ENCODE data around the gene RBBP6.
A peak's percentile ranks its signal among the peaks of the same experiment; 100 is the strongest.

Gene RBBP6

GRCh38 chr16:24577167-24577566 lies 37.8 kb downstream of the RBBP6 start:
- no peak overlapping the region for H3K4me3 ChIP-seq (ENCODE audit: low read length)
- DNase-seq (ENCODE audit: low read depth): peak; percentile 36
- no peak for TF ChIP-seq CTCF (IDR thresholded peaks at IDR 0.05; ENCODE audit: insufficient read depth, low read depth, low read length, missing control alignments)

GRCh38 chr16:24580665-24581064 lies 41.3 kb downstream of the RBBP6 start:
- DNase-seq (ENCODE audit: low read depth): peak; percentile 36
- H3K4me3 ChIP-seq (ENCODE audit: low read length): no peak overlapping the region
- peak; percentile 48 for TF ChIP-seq CTCF (IDR thresholded peaks at IDR 0.05; ENCODE audit: insufficient read depth, low read depth, low read length, missing control alignments)

- TF ChIP-seq CTCF (IDR thresholded peaks at IDR 0.05; ENCODE audit: insufficient read depth, low read depth, low read length, missing control alignments): no peak
- H3K4me3 ChIP-seq (ENCODE audit: low read length): no peak overlapping the region
- DNase-seq (ENCODE audit: low read depth): no peak
Measured at GRCh38 chr16:24583494-24583893, 44.1 kb downstream of the RBBP6 start.

GRCh38 chr16:24589997-24590396 lies 50.6 kb downstream of the RBBP6 start:
- no peak for TF ChIP-seq CTCF (IDR thresholded peaks at IDR 0.05; ENCODE audit: insufficient read depth, low read depth, low read length, missing control alignments)
- H3K4me3 ChIP-seq (ENCODE audit: low read length): no peak overlapping the region
- peak; percentile 62 for DNase-seq (ENCODE audit: low read depth)

GRCh38 chr16:24598777-24599437 lies 59.5 kb downstream of the RBBP6 start:
- DNase-seq (ENCODE audit: low read depth): no peak
- TF ChIP-seq CTCF (IDR thresholded peaks at IDR 0.05; ENCODE audit: insufficient read depth, low read depth, low read length, missing control alignments): no peak

GRCh38 chr16:24609417-24609739 lies 70.0 kb downstream of the RBBP6 start:
- TF ChIP-seq CTCF (IDR thresholded peaks at IDR 0.05; ENCODE audit: insufficient read depth, low read depth, low read length, missing control alignments): no peak
- no peak for DNase-seq (ENCODE audit: low read depth)
- no peak overlapping the region for H3K4me3 ChIP-seq (ENCODE audit: low read length)

More at GRCh38 chr16:24598777-24599437, 59.5 kb downstream of the RBBP6 start:
- no peak overlapping the region for H3K4me3 ChIP-seq (ENCODE audit: low read length)

GRCh38 chr16:24609740-24610415 lies 70.5 kb downstream of the RBBP6 start:
- no peak for TF ChIP-seq CTCF (IDR thresholded peaks at IDR 0.05; ENCODE audit: insufficient read depth, low read depth, low read length, missing control alignments)
- peak; percentile 70 for DNase-seq (ENCODE audit: low read depth)
- H3K4me3 ChIP-seq (ENCODE audit: low read length): no peak overlapping the region

Data from epithelial cell of esophagus (primary cell).